Psoas muscle (tissue), 8 donors: ENCODE results near the gene IFITM5. TPM values are rescaled to one million over a fixed set of nuclear protein-coding genes. Genes with fewer than 3 reads are reported as not detected.
A peak's percentile ranks its signal among the peaks of the same experiment; 100 is the strongest.

Experiments used
- ATAC-seq, 4 donors: fragments of 200-7000 bp; cut with Tn5 transposase; one replicate each; pipeline ENCODE4 v1.9.1; 2020; ENCODE audit warnings: moderate library complexity in 3 of 4, mild to moderate bottlenecking in 2 of 4
- DNase-seq, 2 donors: peaks; one replicate each; pipeline ENCODE4 v3.0.0-alpha.2; 2020
- H3K27ac ChIP-seq: fragments of 200-600 bp; one replicate; pipeline ENCODE4 v1.8.0; 2022
- H3K27me3 ChIP-seq, 3 donors: fragments of 200-600 bp in 1 of 3; one replicate each; pipeline versions ENCODE4 v1.6.1 to v1.8.0; 2013 to 2022; ENCODE audit warnings: low read length in 2 of 3, mild to moderate bottlenecking in 2 of 3, moderate library complexity in 1 of 3; ENCODE audit not compliant: insufficient read depth in 3 of 3
- H3K36me3 ChIP-seq, 2 donors: fragments of 200-600 bp in 1 of 2; one replicate each; pipeline versions ENCODE4 v1.6.1 to v1.8.0; 2013 to 2022; ENCODE audit warnings: low read depth in 1 of 2, mild to moderate bottlenecking in 1 of 2, moderate library complexity in 1 of 2; ENCODE audit not compliant: insufficient read depth in 1 of 2
- H3K4me1 ChIP-seq: fragments of 200-600 bp; one replicate; pipeline ENCODE4 v1.8.0; 2022
- H3K4me3 ChIP-seq: fragments of 200-600 bp; one replicate; pipeline ENCODE4 v1.8.0; 2022; ENCODE audit warnings: mild to moderate bottlenecking
- H3K9me3 ChIP-seq: fragments of 200-600 bp; one replicate; pipeline ENCODE4 v1.8.0; 2022
- WGBS, 3 donors: extraction: QIAGEN DNeasy Blood & Tissue Kit; methylation state at CpG; one replicate each; pipeline versions ENCODE4 v1.1.6 to v1.1.7; 2013; 5-methylcytosine and 5-hydroxymethylcytosine counted together
- intact Hi-C, 2 donors: fragments of 100-400 bp; cut with DNase I; formaldehyde crosslinking; loops; one replicate each; pipeline versions ENCODE4 v1.11.0 to v1.14.2; 2022
- polyA plus RNA-seq, 3 donors: library from polyadenylated mRNA; stranded (reverse); fragments of 200-250 nt; gene quantifications; one replicate each; pipeline ENCODE4 v1.2.3, GENCODE V29; 2013
- total RNA-seq, 4 donors: library from RNA; stranded (reverse); fragmentation: NEBNext Ultra II Directional in 2 of 4; extraction: Animal tissue kit (Norgen Biotek cat#: 25700) in 2 of 4; gene quantifications; one replicate each; pipeline versions ENCODE4 v1.2.1 to v1.2.4, GENCODE V29; 2021 to 2023
- TF ChIP-seq, protein P1 (sequence below): fragments of 200-600 bp; IDR thresholded peaks from one replicate; pipeline ENCODE4 v1.8.0; 2022; ENCODE audit warnings: antibody characterized with exemption
- donor health status: healthy with polysubstance abuse.
- donor health status: DM: no; HTN: no; CAD: no; lungs with moderate emphysema.
- donor health status: Bipolar disorder and iron deficiency.
- donor health status: healthy.
- donor health status: DM: yes; HTN: yes; CAD: no.
- donor health status: DM: no; HTN: no; CAD: no.
- donor health status: DM: no; HTN: no; CAD: no.
- donor health status: DM: yes; HTN: yes; CAD: no.

The IFITM5 gene
- total and polyA plus RNA-seq, 7 donors, result not detected

DNA sequence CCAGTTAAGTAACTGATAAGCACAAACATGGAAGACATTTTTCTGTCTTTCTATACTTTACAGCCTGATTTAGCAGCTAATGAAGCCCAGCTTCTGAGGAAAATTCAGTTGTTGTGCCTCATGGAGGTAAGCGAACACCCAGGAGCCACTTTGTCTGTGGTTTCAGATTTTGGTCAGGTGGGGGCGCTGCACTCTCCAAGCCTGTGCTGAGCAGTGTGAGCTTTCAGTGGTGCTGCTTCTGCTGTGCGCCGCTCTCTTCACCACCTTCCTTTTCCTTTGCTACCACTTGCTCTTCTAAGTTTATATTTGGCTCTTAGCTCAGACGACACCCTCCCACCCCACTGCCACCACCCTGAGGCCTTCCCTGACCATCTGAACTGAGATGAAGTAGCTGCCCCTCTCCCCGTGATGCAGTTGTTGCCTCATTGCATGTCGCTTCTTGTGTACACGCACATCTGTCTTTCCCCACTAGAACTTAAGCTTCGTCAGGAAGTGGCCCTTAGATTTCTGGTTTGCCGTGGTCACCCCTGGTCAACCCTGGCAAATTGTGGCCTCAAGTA lies 48.5 kb downstream of the IFITM5 start:
- peaks cover 6 to 78% of the 10 kb centered on the region in 2 donors for H3K36me3 ChIP-seq
- TF ChIP-seq, protein P1, sequence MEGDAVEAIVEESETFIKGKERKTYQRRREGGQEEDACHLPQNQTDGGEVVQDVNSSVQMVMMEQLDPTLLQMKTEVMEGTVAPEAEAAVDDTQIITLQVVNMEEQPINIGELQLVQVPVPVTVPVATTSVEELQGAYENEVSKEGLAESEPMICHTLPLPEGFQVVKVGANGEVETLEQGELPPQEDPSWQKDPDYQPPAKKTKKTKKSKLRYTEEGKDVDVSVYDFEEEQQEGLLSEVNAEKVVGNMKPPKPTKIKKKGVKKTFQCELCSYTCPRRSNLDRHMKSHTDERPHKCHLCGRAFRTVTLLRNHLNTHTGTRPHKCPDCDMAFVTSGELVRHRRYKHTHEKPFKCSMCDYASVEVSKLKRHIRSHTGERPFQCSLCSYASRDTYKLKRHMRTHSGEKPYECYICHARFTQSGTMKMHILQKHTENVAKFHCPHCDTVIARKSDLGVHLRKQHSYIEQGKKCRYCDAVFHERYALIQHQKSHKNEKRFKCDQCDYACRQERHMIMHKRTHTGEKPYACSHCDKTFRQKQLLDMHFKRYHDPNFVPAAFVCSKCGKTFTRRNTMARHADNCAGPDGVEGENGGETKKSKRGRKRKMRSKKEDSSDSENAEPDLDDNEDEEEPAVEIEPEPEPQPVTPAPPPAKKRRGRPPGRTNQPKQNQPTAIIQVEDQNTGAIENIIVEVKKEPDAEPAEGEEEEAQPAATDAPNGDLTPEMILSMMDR, result peak; percentile 53
- WGBS, 3 donors, result 79 to 84% (median 81%) methylated on average over 10 of the region's 10 CpGs
- peak; percentile 58 to 76 (median 67) for ATAC-seq
- no peaks in the 10 kb centered on the region for H3K4me1 ChIP-seq
- H3K9me3 ChIP-seq, result no peaks in the 10 kb centered on the region
- no peak overlapping the region for H3K27ac ChIP-seq
- no peak overlapping the region for H3K4me3 ChIP-seq
- H3K27me3 ChIP-seq, result no peaks in the 10 kb centered on the region
- intact Hi-C loops, result no loop called here
- DNase-seq, result peak; percentile 50 to 68

DNA sequence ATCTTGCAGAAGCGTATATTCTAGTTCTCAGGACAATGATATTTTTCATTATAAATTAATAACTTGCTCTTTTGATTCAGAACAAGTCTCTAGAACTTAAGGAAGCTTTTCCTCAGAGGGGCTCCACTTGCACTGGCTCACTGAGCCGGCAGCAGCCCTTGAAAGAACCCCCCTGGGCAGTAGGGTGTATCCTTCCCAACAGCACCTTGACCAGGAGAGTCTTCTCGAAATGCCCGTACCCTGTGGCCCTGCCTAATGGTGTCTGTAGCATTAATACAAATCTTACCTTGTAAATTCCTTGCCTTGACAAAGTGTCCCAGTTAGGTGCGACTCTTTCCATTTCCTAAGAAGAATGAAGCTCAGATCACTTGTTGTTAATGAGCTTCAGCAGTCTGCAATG lies 49.1 kb downstream of the IFITM5 start:
- intact Hi-C loops, result no loop called here
- no peak overlapping the region for H3K27ac ChIP-seq
- TF ChIP-seq, protein P1, result no peak
- no peaks in the 10 kb centered on the region for H3K4me1 ChIP-seq
- no peak for ATAC-seq
- WGBS, 3 donors, result 89 to 92% (median 91%) methylated on average over 5 of the region's 5 CpGs
- no peak overlapping the region for H3K4me3 ChIP-seq
- H3K27me3 ChIP-seq, result no peaks in the 10 kb centered on the region
- no peaks in the 10 kb centered on the region for H3K9me3 ChIP-seq
- DNase-seq, result no peak
- peaks cover 6 to 82% of the 10 kb centered on the region in 2 donors for H3K36me3 ChIP-seq

DNA sequence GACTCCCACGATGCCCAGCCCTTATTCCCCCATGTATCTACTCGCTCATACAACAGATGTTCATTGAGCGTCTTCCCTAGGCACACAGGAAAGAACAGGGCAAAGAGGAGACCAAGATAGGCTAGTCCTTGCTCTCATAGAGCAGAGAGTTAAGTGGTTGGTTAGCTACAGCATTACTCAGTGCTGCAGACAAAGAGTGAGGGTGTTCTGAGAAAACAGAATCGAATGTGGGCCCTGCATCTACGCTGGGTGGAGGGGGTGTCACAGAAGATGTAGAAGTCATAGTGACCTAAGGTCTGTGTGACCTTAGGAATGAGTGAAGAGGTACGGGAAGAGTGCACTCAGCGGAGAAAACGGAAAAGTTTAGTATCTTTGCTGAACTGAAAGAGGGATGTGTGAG lies 50.3 kb downstream of the IFITM5 start:
- Histone ChIP-seq H3K9me3 (no peaks in the 10 kb centered on the region), H3K4me1 (no peaks in the 10 kb centered on the region), H3K27me3 (no peaks in the 10 kb centered on the region), H3K27ac (no peak overlapping the region), H3K4me3 (no peak overlapping the region), H3K36me3 (peaks cover 12 to 94% of the 10 kb centered on the region in 2 donors)
- WGBS, 3 donors, result 75 to 80% (median 80%) methylated on average over 8 of the region's 8 CpGs
- TF ChIP-seq, protein P1, result no peak
- intact Hi-C loops, result no loop called here
- ATAC-seq (no peak), DNase-seq (no peak)

Other genes with a start within 250 kb of the IFITM5 start
- gene SCGB1C1, start 106.4 kb downstream of the IFITM5 start, total RNA-seq, result not detected
- not detected for gene SCGB1C1, start 106.4 kb downstream of the IFITM5 start, polyA plus RNA-seq
- 10 to 100 TPM; 11.8 to 27.7 (median 20.2) TPM for gene BET1L, start 92.1 kb downstream of the IFITM5 start, total RNA-seq
- gene BET1L, start 92.1 kb downstream of the IFITM5 start, polyA plus RNA-seq, result 10 to 100 TPM; 12.1 to 19.9 (median 18.0) TPM
- gene RIC8A, start 91.8 kb downstream of the IFITM5 start, total RNA-seq, result 10 to 100 TPM; 34.4 to 54.8 (median 37.9) TPM
- 10 to 100 TPM; 30.2 to 66.9 (median 57.8) TPM for gene RIC8A, start 91.8 kb downstream of the IFITM5 start, polyA plus RNA-seq
- gene SIRT3, start 63.2 kb downstream of the IFITM5 start, total RNA-seq, result 10 to 100 TPM; 15.0 to 23.2 (median 16.7) TPM
- 10 to 100 TPM; 10.4 to 14.7 (median 12.3) TPM for gene SIRT3, start 63.2 kb downstream of the IFITM5 start, polyA plus RNA-seq
- 100 to 1,000 TPM; 108 to 190 (median 149) TPM for gene PSMD13, start 62.5 kb downstream of the IFITM5 start, total RNA-seq
- gene PSMD13, start 62.5 kb downstream of the IFITM5 start, polyA plus RNA-seq, result 100 to 1,000 TPM; 171 to 265 (median 258) TPM
- under 1 TPM in 2 of 4 donors, not detected in 2; 0.10 to 0.17 TPM for gene NLRP6, start 21.1 kb downstream of the IFITM5 start, total RNA-seq
- under 1 TPM in 2 of 3 donors, not detected in 1; 0.03 to 0.04 TPM for gene NLRP6, start 21.1 kb downstream of the IFITM5 start, polyA plus RNA-seq
- gene PGGHG, start 10.4 kb downstream of the IFITM5 start, total RNA-seq, result 1 to 10 TPM; 2.9 to 5.1 (median 3.9) TPM
- 1 to 10 TPM; 2.7 to 8.6 (median 4.0) TPM for gene PGGHG, start 10.4 kb downstream of the IFITM5 start, polyA plus RNA-seq
- 100 to 1,000 TPM; 131 to 161 (median 136) TPM for gene IFITM2, start 8.3 kb upstream of the IFITM5 start, total RNA-seq
- gene IFITM2, start 8.3 kb upstream of the IFITM5 start, polyA plus RNA-seq, result 100 to 1,000 TPM; 109 to 371 (median 181) TPM
- gene IFITM1, start 14.5 kb upstream of the IFITM5 start, total RNA-seq, result 100 to 1,000 TPM in 1 of 4 donors, 10 to 100 TPM in 3; 44.0 to 105 (median 71.3) TPM
- 100 to 1,000 TPM in 1 of 3 donors, 10 to 100 TPM in 2; 39.7 to 107 (median 69.7) TPM for gene IFITM1, start 14.5 kb upstream of the IFITM5 start, polyA plus RNA-seq
- 100 to 1,000 TPM; 136 to 234 (median 202) TPM for gene IFITM3, start 21.3 kb upstream of the IFITM5 start, total RNA-seq
- 100 to 1,000 TPM; 186 to 557 (median 260) TPM for gene IFITM3, start 21.3 kb upstream of the IFITM5 start, polyA plus RNA-seq
- gene B4GALNT4, start 70.0 kb upstream of the IFITM5 start, total RNA-seq, result under 1 TPM in 3 of 4 donors, not detected in 1; 0.06 to 0.12 (median 0.06) TPM
- under 1 TPM; 0.04 to 0.27 (median 0.05) TPM for gene B4GALNT4, start 70.0 kb upstream of the IFITM5 start, polyA plus RNA-seq
- gene PKP3, start 94.7 kb upstream of the IFITM5 start, total RNA-seq, result under 1 TPM in 3 of 4 donors, not detected in 1; 0.15 to 0.75 (median 0.25) TPM
- gene PKP3, start 94.7 kb upstream of the IFITM5 start, polyA plus RNA-seq, result under 1 TPM in 2 of 3 donors, not detected in 1; 0.10 to 0.13 TPM
- 10 to 100 TPM in 3 of 4 donors, 1 to 10 TPM in 1; 9.9 to 15.9 (median 10.8) TPM for gene SIGIRR, start 115.5 kb upstream of the IFITM5 start, total RNA-seq
- 10 to 100 TPM; 19.2 to 28.1 (median 20.3) TPM for gene SIGIRR, start 115.5 kb upstream of the IFITM5 start, polyA plus RNA-seq
- under 1 TPM in 3 of 4 donors, not detected in 1; 0.09 to 0.59 (median 0.46) TPM for gene ANO9, start 142.5 kb upstream of the IFITM5 start, total RNA-seq
- gene ANO9, start 142.5 kb upstream of the IFITM5 start, polyA plus RNA-seq, result under 1 TPM; 0.10 to 0.15 (median 0.10) TPM
- 10 to 100 TPM; 15.8 to 21.1 (median 20.3) TPM for gene PTDSS2, start 150.8 kb upstream of the IFITM5 start, total RNA-seq
- 10 to 100 TPM; 11.8 to 26.0 (median 15.4) TPM for gene PTDSS2, start 150.8 kb upstream of the IFITM5 start, polyA plus RNA-seq
- gene RNH1, start 207.7 kb upstream of the IFITM5 start, total RNA-seq, result 100 to 1,000 TPM; 103 to 145 (median 113) TPM
- gene RNH1, start 207.7 kb upstream of the IFITM5 start, polyA plus RNA-seq, result 100 to 1,000 TPM; 105 to 181 (median 105) TPM
- 10 to 100 TPM; 43.6 to 74.7 (median 53.9) TPM for gene HRAS, start 236.1 kb upstream of the IFITM5 start, total RNA-seq
- 10 to 100 TPM; 53.9 to 76.2 (median 66.3) TPM for gene HRAS, start 236.1 kb upstream of the IFITM5 start, polyA plus RNA-seq
- gene LRRC56, start 238.0 kb upstream of the IFITM5 start, total RNA-seq, result under 1 TPM; 0.30 to 0.84 (median 0.55) TPM
- gene LRRC56, start 238.0 kb upstream of the IFITM5 start, polyA plus RNA-seq, result under 1 TPM in 2 of 3 donors, not detected in 1; 0.39 to 0.61 TPM